Chondrocyte (in vitro differentiated cells): ENCODE results near the gene RNF44. TPM values are rescaled to one million over a fixed set of nuclear protein-coding genes. Genes with fewer than 3 reads are reported as not detected.

Experiments used
- DNase-seq: peaks from one replicate; pipeline ENCODE4 v3.0.0; 2021; ENCODE audit warnings: mixed read lengths, low spot score
- H3K27ac Mint-ChIP-seq: one replicate; pipeline ENCODE4 v1.8.0; 2021; ENCODE audit warnings: mild to moderate bottlenecking, moderate library complexity, mixed read lengths; ENCODE audit not compliant: unreplicated experiment
- H3K27me3 Mint-ChIP-seq: 2 replicates; pipeline ENCODE4 v1.8.0; 2021; ENCODE audit warnings: low read depth, mixed read lengths
- H3K36me3 Mint-ChIP-seq: 2 replicates; pipeline ENCODE4 v1.8.0; 2021; ENCODE audit warnings: low read depth, mixed read lengths
- H3K4me1 Mint-ChIP-seq: 2 replicates; pipeline ENCODE4 v1.8.0; 2021; ENCODE audit warnings: low read depth, mild to moderate bottlenecking, mixed read lengths
- H3K4me3 Mint-ChIP-seq: one replicate; pipeline ENCODE4 v1.8.0; 2021; ENCODE audit warnings: mild to moderate bottlenecking, moderate library complexity, mixed read lengths; ENCODE audit not compliant: unreplicated experiment
- H3K9me3 Mint-ChIP-seq: 2 replicates; pipeline ENCODE4 v1.8.0; 2021; ENCODE audit warnings: low read depth, mixed read lengths
- total RNA-seq: library from RNA; stranded (reverse); gene quantifications from 3 replicates; pipeline ENCODE4 v1.2.1, GENCODE V29; 2021
- TF ChIP-seq, protein P1 (sequence below): fragments of 200-600 bp; sonication (generic); IDR thresholded peaks from 2 replicates; pipeline ENCODE4 v1.5.0; 2021; ENCODE audit warnings: antibody characterized with exemption, mild to moderate bottlenecking, moderate library complexity

Gene RNF44
- total RNA-seq, 1 donor from 2014 or later, result 24.7 TPM

DNA sequence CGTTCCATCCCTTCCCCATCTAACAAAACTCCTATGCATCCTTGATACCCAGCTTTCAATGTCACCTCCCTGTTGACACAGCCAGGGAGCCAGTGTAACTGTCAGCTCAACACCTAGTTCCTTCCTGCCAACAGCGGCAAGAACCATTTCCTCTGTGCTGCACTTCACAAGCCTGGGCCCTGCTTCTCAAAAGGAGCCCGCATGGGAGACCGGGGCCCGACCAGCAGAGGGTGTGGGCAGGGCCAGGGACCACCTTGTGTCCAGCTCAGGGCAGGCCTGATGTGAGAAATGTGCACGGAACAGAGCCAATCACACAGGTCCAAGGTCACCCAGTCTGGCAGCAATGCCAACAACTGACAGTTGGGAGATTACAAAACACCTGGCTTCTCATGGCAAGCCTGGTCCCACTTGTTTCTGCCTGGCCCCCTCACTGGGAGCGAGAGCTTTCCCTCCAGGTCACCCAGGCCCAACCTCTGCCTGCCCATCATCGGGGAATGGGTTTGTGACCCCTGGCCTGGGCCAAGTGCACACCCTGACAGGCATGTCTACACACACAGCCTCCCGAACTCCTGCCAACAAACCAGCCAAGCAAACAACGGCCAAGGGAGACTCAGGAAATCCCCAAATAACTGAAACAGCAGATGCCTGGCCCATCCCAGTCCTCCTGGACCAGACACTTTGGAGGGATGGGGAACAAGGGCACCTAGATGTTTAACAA, 3.1 kb downstream of the RNF44 start:
- Mint-ChIP-seq H3K36me3 (peaks cover 3% of the 10 kb centered on the region), H3K4me1 (peaks cover 43% of the 10 kb centered on the region), H3K4me3 (peak overlapping the region; percentile 15), H3K27ac (peak overlapping the region; percentile 13), H3K9me3 (no peaks in the 10 kb centered on the region), H3K27me3 (no peaks in the 10 kb centered on the region)
- no peak for DNase-seq
- TF ChIP-seq, protein P1, sequence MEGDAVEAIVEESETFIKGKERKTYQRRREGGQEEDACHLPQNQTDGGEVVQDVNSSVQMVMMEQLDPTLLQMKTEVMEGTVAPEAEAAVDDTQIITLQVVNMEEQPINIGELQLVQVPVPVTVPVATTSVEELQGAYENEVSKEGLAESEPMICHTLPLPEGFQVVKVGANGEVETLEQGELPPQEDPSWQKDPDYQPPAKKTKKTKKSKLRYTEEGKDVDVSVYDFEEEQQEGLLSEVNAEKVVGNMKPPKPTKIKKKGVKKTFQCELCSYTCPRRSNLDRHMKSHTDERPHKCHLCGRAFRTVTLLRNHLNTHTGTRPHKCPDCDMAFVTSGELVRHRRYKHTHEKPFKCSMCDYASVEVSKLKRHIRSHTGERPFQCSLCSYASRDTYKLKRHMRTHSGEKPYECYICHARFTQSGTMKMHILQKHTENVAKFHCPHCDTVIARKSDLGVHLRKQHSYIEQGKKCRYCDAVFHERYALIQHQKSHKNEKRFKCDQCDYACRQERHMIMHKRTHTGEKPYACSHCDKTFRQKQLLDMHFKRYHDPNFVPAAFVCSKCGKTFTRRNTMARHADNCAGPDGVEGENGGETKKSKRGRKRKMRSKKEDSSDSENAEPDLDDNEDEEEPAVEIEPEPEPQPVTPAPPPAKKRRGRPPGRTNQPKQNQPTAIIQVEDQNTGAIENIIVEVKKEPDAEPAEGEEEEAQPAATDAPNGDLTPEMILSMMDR, result peak; percentile 10

DNA sequence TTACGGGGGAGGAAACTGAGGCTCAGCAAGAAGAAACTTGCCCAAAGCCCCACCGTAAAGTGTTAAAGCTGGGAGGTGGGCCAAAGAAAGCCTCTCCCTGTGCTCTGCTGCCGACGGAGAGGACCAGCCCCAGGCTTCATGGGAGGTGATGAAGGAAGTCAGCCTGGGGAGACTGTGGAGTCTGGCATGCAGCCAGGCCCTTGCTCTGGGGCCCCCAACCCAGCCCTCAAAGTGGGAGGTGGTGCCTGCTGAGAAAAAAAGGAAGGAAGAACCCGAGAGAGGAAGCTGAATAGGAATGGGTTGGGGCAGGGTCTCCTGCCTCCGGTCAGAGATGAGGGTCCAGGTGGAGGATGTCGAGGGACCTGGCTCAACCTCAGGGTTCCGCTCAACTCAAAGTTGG, 3.8 kb downstream of the RNF44 start:
- H3K27ac Mint-ChIP-seq, result no peak overlapping the region
- DNase-seq, result no peak
- H3K4me3 Mint-ChIP-seq, result no peak overlapping the region
- H3K4me1 Mint-ChIP-seq, result peaks cover 38% of the 10 kb centered on the region
- no peaks in the 10 kb centered on the region for H3K9me3 Mint-ChIP-seq
- TF ChIP-seq, protein P1, result no peak
- no peaks in the 10 kb centered on the region for H3K27me3 Mint-ChIP-seq
- peaks cover 3% of the 10 kb centered on the region for H3K36me3 Mint-ChIP-seq

DNA sequence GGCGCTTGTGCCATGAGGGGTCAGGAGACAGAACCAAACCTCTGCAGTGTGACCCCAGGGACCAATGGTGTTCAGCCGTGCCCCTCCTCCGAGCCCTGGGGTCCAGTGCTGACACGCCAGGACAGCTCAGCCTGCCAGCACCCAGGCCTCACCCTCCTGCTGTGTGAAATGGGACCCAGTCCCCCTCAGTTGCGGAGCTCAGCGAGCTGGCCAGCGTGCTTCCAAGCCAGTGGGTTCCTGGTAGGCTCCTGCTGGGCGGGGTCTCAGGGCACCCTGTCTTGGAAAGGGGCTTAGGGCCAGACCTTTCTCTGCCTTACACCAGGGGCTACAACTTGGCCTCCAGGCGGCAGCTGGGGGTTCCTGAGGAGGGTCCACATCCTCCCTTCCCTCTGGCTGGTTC, 4.4 kb downstream of the RNF44 start:
- Mint-ChIP-seq H3K36me3 (peaks cover 5% of the 10 kb centered on the region), H3K4me3 (no peak overlapping the region), H3K9me3 (no peaks in the 10 kb centered on the region), H3K27me3 (no peaks in the 10 kb centered on the region), H3K27ac (no peak overlapping the region), H3K4me1 (peaks cover 33% of the 10 kb centered on the region)
- TF ChIP-seq, protein P1, result no peak
- DNase-seq, result no peak

DNA sequence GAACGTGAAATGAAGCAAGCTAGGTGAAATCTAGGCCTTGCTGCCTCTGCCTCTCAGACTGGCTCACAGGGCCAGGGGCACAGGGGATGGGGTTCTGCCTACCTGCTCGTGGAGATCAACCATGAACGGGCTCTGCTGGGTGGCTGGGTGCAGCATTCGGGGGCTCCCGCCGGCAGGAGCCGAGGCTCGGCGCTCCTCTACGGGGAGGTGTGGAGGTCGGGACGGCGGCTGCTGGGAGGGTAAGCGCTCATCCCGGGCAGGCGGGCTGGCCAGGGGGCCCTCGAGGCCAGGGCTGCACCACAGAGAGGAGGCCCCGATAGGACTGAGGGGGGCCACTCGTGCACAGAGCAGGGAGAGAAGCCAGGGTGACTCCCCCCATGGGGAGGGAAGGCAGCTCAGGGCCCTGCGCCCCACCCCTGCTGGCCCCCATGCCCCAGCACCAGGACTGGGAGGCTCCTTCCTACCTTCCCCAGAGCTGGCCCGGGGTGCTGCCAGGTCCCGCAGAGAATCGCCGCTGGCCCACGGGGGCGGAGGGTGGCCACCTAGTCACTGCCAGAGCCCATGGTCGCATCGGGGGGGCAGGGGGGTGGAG, 5.2 kb downstream of the RNF44 start:
- Mint-ChIP-seq H3K4me3 (no peak overlapping the region), H3K27ac (no peak overlapping the region), H3K27me3 (no peaks in the 10 kb centered on the region), H3K36me3 (peaks cover 5% of the 10 kb centered on the region), H3K4me1 (peaks cover 33% of the 10 kb centered on the region), H3K9me3 (no peaks in the 10 kb centered on the region)
- TF ChIP-seq, protein P1, result no peak
- DNase-seq, result no peak

DNA sequence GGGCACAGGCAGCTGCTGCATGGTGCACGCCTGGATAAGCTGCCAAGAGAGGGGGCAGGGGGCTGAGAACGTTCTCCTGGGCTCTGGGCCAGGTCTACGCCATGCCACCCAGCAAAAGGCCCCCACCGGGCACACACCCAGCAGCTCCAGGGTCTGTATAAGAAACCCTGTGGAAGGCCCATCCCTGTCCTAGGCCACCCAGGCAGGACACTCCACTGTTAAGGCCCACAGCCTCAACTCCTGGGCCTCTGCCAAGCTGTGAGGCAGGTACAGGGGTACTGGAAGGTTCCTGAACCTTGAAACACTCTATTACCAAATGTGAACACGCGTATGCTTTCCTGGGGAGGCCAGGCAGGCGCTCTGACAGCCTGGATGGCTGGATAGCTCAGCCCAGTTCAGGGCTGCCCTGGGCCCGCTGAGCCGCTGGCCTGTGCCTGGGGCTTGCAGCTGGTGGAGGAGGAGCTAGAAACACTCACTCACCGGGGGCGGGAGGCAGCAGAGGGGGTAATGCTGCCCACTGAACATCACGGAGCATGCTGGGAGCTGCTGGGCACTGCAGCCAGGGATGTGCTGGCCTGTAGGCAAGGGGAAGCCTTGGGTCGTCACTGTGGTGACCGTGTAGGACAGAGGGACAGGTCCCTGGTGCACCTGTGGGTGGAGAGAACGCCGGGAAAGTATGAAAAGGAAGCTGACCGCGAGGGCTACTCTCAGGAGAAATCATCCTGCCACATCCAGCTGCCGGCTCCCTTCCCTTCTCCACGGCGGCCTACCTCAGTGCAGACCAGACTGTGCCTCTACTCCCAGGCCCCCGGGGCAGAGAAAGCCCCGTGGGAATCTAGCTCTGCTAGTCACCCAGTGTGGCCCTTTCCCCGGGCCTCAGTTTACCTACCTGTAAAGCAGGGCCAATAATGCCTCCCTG, 6.0 kb downstream of the RNF44 start:
- Mint-ChIP-seq H3K27me3 (no peaks in the 10 kb centered on the region), H3K4me1 (peaks cover 33% of the 10 kb centered on the region), H3K9me3 (no peaks in the 10 kb centered on the region), H3K27ac (no peak overlapping the region), H3K36me3 (peaks cover 5% of the 10 kb centered on the region), H3K4me3 (no peak overlapping the region)
- DNase-seq, result no peak
- TF ChIP-seq, protein P1, result no peak
